GM12801 (cell line): ENCODE results near the gene MPC2.

Source experiments
- CTCF ChIP-seq: IDR thresholded peaks from one replicate; pipeline ENCODE4 v1.5.1; 2011; ENCODE audit warnings: control low read depth; ENCODE audit not compliant: insufficient read length; ENCODE audit errors: extremely low read depth

The MPC2 gene

GRCh38 chr1:167936930-167937708 lies at the start of gene MPC2:
MPC2 (minus strand) TSS chr1:167937072; CDS start chr1:167935841, 1,231 bp downstream.
- no peak for TF ChIP-seq CTCF

GRCh38 chr1:167984886-167985489 lies 48.1 kb upstream of the MPC2 start:
- no peak for TF ChIP-seq CTCF

GRCh38 chr1:167983797-167984420 lies 47.0 kb upstream of the MPC2 start:
- no peak for TF ChIP-seq CTCF

GRCh38 chr1:167981933-167982332 lies 45.1 kb upstream of the MPC2 start:
- no peak for TF ChIP-seq CTCF

GRCh38 chr1:167977245-167977644 lies 40.4 kb upstream of the MPC2 start:
- TF ChIP-seq CTCF, result no peak

- TF ChIP-seq CTCF, result no peak
These were observed 37.8 kb upstream of the MPC2 start for GRCh38 chr1:167974698-167975097.

GRCh38 chr1:167973832-167974231 lies 37.0 kb upstream of the MPC2 start:
- TF ChIP-seq CTCF, result no peak
